HG02852 (cell line): ENCODE measurements around the gene ATP11A.
"Not testable (repeated sequence)": the region's sequence is repeated elsewhere in the genome, so short reads cannot be mapped to it uniquely, and the experiment has no call there.

Experiments
- ATAC-seq: cut with Tn5 transposase; IDR thresholded peaks from one replicate; pipeline ENCODE4 v1.9.1; 2021; ENCODE audit warnings: mild to moderate bottlenecking, moderate library complexity; ENCODE audit not compliant: unreplicated experiment

The ATP11A gene

GRCh38 chr13:112835796-112836195 lies 146.0 kb downstream of the ATP11A start:
- ATAC-seq, result no peak

- ATAC-seq, result no peak
Observed at GRCh38 chr13:112836940-112837339, 147.1 kb downstream of the ATP11A start.

- no peak for ATAC-seq
Observed at GRCh38 chr13:112837371-112838037, 147.7 kb downstream of the ATP11A start.

- no peak for ATAC-seq
Observed at GRCh38 chr13:112838038-112838841, 148.4 kb downstream of the ATP11A start.

- no peak for ATAC-seq
Observed at GRCh38 chr13:112838842-112839117, 148.9 kb downstream of the ATP11A start.

- ATAC-seq, result no peak
Observed at GRCh38 chr13:112839356-112840105, 149.7 kb downstream of the ATP11A start.

- no peak for ATAC-seq
Observed at GRCh38 chr13:112840472-112841302, 150.8 kb downstream of the ATP11A start.

GRCh38 chr13:112841303-112842015 lies 151.6 kb downstream of the ATP11A start:
- ATAC-seq, result not testable (repeated sequence)

- ATAC-seq, result no peak
Observed at GRCh38 chr13:112842343-112842856, 152.6 kb downstream of the ATP11A start.

GRCh38 chr13:112842931-112843391 lies 153.1 kb downstream of the ATP11A start:
- no peak for ATAC-seq

- ATAC-seq, result no peak
Observed at GRCh38 chr13:112843392-112844111, 153.7 kb downstream of the ATP11A start.

- ATAC-seq, result no peak
Observed at GRCh38 chr13:112844411-112844810, 154.6 kb downstream of the ATP11A start.

GRCh38 chr13:112844879-112845278 lies 155.0 kb downstream of the ATP11A start:
- ATAC-seq, result no peak

GRCh38 chr13:112845511-112846144 lies 155.8 kb downstream of the ATP11A start:
- ATAC-seq, result no peak

GRCh38 chr13:112846411-112847115 lies 156.7 kb downstream of the ATP11A start:
- no peak for ATAC-seq

GRCh38 chr13:112849500-112849899 lies 159.7 kb downstream of the ATP11A start:
- no peak for ATAC-seq

- ATAC-seq, result no peak
Observed at GRCh38 chr13:112850273-112850672, 160.4 kb downstream of the ATP11A start.
